HepG2 (cell line): Measurements from ENCODE around the gene SUPT6H. TPM values are rescaled to one million over a fixed set of nuclear protein-coding genes. Genes with fewer than 3 reads are reported as not detected.

Experiments
- ATAC-seq: fragments of 200-7000 bp; cut with Tn5 transposase; 3 replicates; pipeline ENCODE4 v1.9.1; 2020; ENCODE audit warnings: mild to moderate bottlenecking, moderate library complexity
- BruUV-seq: library from RNA; stranded (reverse); fragments of 400-500 nt; replicated peaks from 2 replicates; lab custom pipeline; 2021; lab: Mats Ljungman, UMichigan
- CTCF ChIA-PET: fragments of 300-600 bp; formaldehyde crosslinking; extraction: SDS; loops from one replicate; lab custom pipeline; 2021; ENCODE audit warnings: low total read pairs, inconsistent platforms, low intra/inter-chr PET ratio; lab: Yijun Ruan, JAX
- POLR2A ChIA-PET: fragments of 350-600 bp; sonication (Branson Sonifier 250); formaldehyde crosslinking; loops from one replicate; lab custom pipeline; 2020; ENCODE audit warnings: antibody characterized with exemption, inconsistent platforms; lab: Yijun Ruan, JAX
- DNase-seq: peaks from one replicate; pipeline ENCODE4 v3.0.0-alpha.2; 2015; ENCODE audit warnings: low spot score
- FAIRE-seq: peaks from 3 replicates; lab custom pipeline; 2011; peaks lifted over from hg19 to GRCh38; lab: Jason Lieb, UNC
- H2AFZ ChIP-seq: one replicate; pipeline ENCODE4 v1.6.1; 2011; ENCODE audit warnings: low read length, inconsistent platforms
- H3K27ac ChIP-seq: fragments of 300-600 bp; 3 replicates; pipeline ENCODE4 v1.8.0; 2011; ENCODE audit warnings: mixed run types, mild to moderate bottlenecking, mixed read lengths, low read length, inconsistent platforms; ENCODE audit not compliant: insufficient read depth; ENCODE audit errors: extremely low read length
- H3K27me3 ChIP-seq, 2 experiments: fragments of 200-600 bp in 1 of 2; 2 replicates in 1 of 2; 3 replicates in 1 of 2; pipeline versions ENCODE4 v1.6.0 to v1.8.0; 2011; ENCODE audit warnings: low read length in 2 of 2, mild to moderate bottlenecking in 2 of 2, moderate library complexity in 2 of 2, inconsistent platforms in 1 of 2; ENCODE audit not compliant: insufficient read depth in 2 of 2, control insufficient read depth in 1 of 2
- H3K36me3 ChIP-seq, 2 experiments: fragments of 200-600 bp in 1 of 2; replicated peaks in 1 of 2; 2 replicates in 1 of 2; 3 replicates in 1 of 2; pipeline versions ENCODE4 v1.5.1 to v1.8.0; 2011; ENCODE audit warnings: low read length in 2 of 2, inconsistent platforms in 1 of 2; ENCODE audit not compliant: insufficient read depth in 2 of 2, control insufficient read depth in 1 of 2
- H3K4me1 ChIP-seq: 2 replicates; pipeline ENCODE4 v1.5.1; 2012; ENCODE audit warnings: low read length, inconsistent platforms; ENCODE audit not compliant: insufficient read depth
- H3K4me2 ChIP-seq: 2 replicates; pipeline ENCODE4 v1.6.0; 2011; ENCODE audit warnings: low read depth, low read length, inconsistent platforms
- H3K4me3 ChIP-seq, 3 experiments: fragments of 200-600 bp in 1 of 3; sonication (generic), shearing (Covaris generic) in 1 of 3; replicated peaks in 1 of 3; 2 replicates each; pipeline ENCODE4 v1.5.1; 2011 to 2016; ENCODE audit warnings: low read length in 3 of 3, inconsistent platforms in 2 of 3, low read depth in 2 of 3, mild to moderate bottlenecking in 2 of 3, control low read depth in 1 of 3, mixed read lengths in 1 of 3; ENCODE audit not compliant: insufficient read depth in 1 of 3
- H3K79me2 ChIP-seq: one replicate; pipeline ENCODE4 v1.6.1; 2011; ENCODE audit warnings: low read length, inconsistent platforms; ENCODE audit not compliant: insufficient read depth
- H3K9ac ChIP-seq: 2 replicates; pipeline ENCODE4 v1.6.0; 2011; ENCODE audit warnings: mild to moderate bottlenecking, low read depth, low read length, inconsistent platforms; ENCODE audit not compliant: insufficient read depth
- H3K9me3 ChIP-seq: 2 replicates; pipeline ENCODE4 v1.5.1; 2012; ENCODE audit warnings: mild to moderate bottlenecking, low read length
- H4K20me1 ChIP-seq: 2 replicates; pipeline ENCODE4 v1.6.0; 2011; ENCODE audit warnings: inconsistent platforms, mild to moderate bottlenecking, low read length, moderate library complexity; ENCODE audit not compliant: insufficient read depth
- GZF1 ChIP-seq: sonication (generic); formaldehyde crosslinking; IDR thresholded peaks from 2 replicates; pipeline ENCODE4 v1.5.1; 2020; ENCODE audit warnings: mild to moderate bottlenecking, missing genetic modification reagents
- JUND ChIP-seq: sonication (generic); formaldehyde crosslinking; IDR thresholded peaks from 2 replicates; pipeline ENCODE4 v1.8.0; 2022; ENCODE audit warnings: mild to moderate bottlenecking, missing genetic modification reagents
- KAT2B ChIP-seq: fragments of 150-350 bp; IDR thresholded peaks from 2 replicates; pipeline ENCODE4 v1.6.1; 2014; ENCODE audit warnings: low read depth, low read length, borderline replicate concordance
- KLF15 ChIP-seq: sonication (generic); formaldehyde crosslinking; IDR thresholded peaks from 2 replicates; pipeline ENCODE4 v1.8.1; 2023; ENCODE audit warnings: borderline replicate concordance, mild to moderate bottlenecking, inconsistent platforms, missing genetic modification reagents, mixed read lengths
- MAFK ChIP-seq, 2 experiments: IDR thresholded peaks in 1 of 2; conservative IDR thresholded peaks in 1 of 2; 2 replicates each; pipeline ENCODE4 v1.6.1; 2011; ENCODE audit warnings: improper control_type of control experiment in 2 of 2, low read length in 2 of 2
- PAX8 ChIP-seq: sonication (generic); formaldehyde crosslinking; IDR thresholded peaks from 2 replicates; pipeline ENCODE4 v1.8.0; 2022; ENCODE audit warnings: mild to moderate bottlenecking, missing genetic modification reagents, borderline replicate concordance
- TAF1 ChIP-seq: sonication (generic); formaldehyde crosslinking; IDR thresholded peaks from 2 replicates; pipeline ENCODE4 v1.4.0; 2020; ENCODE audit warnings: missing genetic modification reagents
- THYN1 ChIP-seq: sonication (generic); formaldehyde crosslinking; IDR thresholded peaks from 2 replicates; pipeline ENCODE4 v1.8.1; 2023; ENCODE audit warnings: low read depth, mild to moderate bottlenecking, moderate library complexity, missing genetic modification reagents, borderline replicate concordance
- XRCC5 ChIP-seq: fragments of 200-400 bp; formaldehyde crosslinking; optimal IDR thresholded peaks from 2 replicates; pipeline ENCODE3; 2017; ENCODE audit warnings: mild to moderate bottlenecking, low read length
- ZC3H13 ChIP-seq: sonication (generic); formaldehyde crosslinking; IDR thresholded peaks from 2 replicates; pipeline ENCODE4 v1.8.1; 2023; ENCODE audit warnings: mild to moderate bottlenecking, missing genetic modification reagents, moderate library complexity
- ZNF333 ChIP-seq: sonication (generic); formaldehyde crosslinking; IDR thresholded peaks from 2 replicates; pipeline ENCODE4 v1.4.0; 2020; ENCODE audit warnings: mild to moderate bottlenecking, missing genetic modification reagents, borderline replicate concordance
- WGBS: methylation state at CpG from one replicate; pipeline ENCODE4 v1.1.6; 2017; ENCODE audit warnings: low lambda C conversion rate; 5-methylcytosine and 5-hydroxymethylcytosine counted together
- in situ Hi-C: cut with HindIII; loops from 2 replicates; pipeline ENCODE4 v1.10.0; 2017; ENCODE audit warnings: low pct_unique_long_range_greater_than_20kb; ENCODE audit not compliant: extremely low pct_ligation_motif_present
- intact Hi-C: fragments of 100-400 bp; cut with micrococcal nuclease; formaldehyde crosslinking; loops from one replicate; pipeline ENCODE4 v1.10.0; 2022; ENCODE audit not compliant: unreplicated experiment
- polyA plus RNA-seq, 8 experiments: library from polyadenylated mRNA; depleted of rRNA in 3 of 8; stranded (reverse) in 7 of 8; unstranded in 1 of 8; fragments of >200 nt; fragmentation: Illumina TruSeq in 4 of 8; extraction: Trizol in 4 of 8; gene quantifications; 2 replicates each; pipeline versions ENCODE4 v1.2.1 to v1.2.3, GENCODE V29; 2011 to 2016; ENCODE audit warnings: low read depth in 4 of 8, missing spikeins in 1 of 8, mixed read lengths in 1 of 8; ENCODE audit not compliant: insufficient read depth in 1 of 8
- total RNA-seq, 5 experiments: library from RNA; depleted of rRNA; stranded (reverse); fragments of >200 nt; fragmentation: Illumina TruSeq; extraction: Trizol; gene quantifications; 2 replicates each; pipeline ENCODE4 v1.2.3, GENCODE V29; 2016; ENCODE audit warnings: low read depth in 1 of 5
- TF ChIP-seq, protein P1 (sequence below): sonication (generic); formaldehyde crosslinking; IDR thresholded peaks from 2 replicates; pipeline ENCODE4 v1.4.0; 2020; ENCODE audit warnings: missing genetic modification reagents, borderline replicate concordance
- TF ChIP-seq, protein P2 (sequence below): sonication (generic); formaldehyde crosslinking; conservative IDR thresholded peaks from 2 replicates; pipeline ENCODE4 v1.8.0; 2022; ENCODE audit warnings: low read depth, missing genetic modification reagents
- TF ChIP-seq, protein P3 (sequence below): sonication (generic); formaldehyde crosslinking; IDR thresholded peaks from 2 replicates; pipeline ENCODE4 v1.5.0; 2020; ENCODE audit warnings: mild to moderate bottlenecking, missing genetic modification reagents
- TF ChIP-seq, protein P4 (sequence below): IDR thresholded peaks from 2 replicates; pipeline ENCODE4 v1.6.1; 2016; ENCODE audit warnings: missing biosample characterization, missing genetic modification reagents, low read depth

SUPT6H gene
- total and polyA plus RNA-seq, 2 of the 13 experiments (the other 11 are each of a cell fraction or from before 2014, with no cell fraction given), result 32.7 to 39.9 TPM

DNA sequence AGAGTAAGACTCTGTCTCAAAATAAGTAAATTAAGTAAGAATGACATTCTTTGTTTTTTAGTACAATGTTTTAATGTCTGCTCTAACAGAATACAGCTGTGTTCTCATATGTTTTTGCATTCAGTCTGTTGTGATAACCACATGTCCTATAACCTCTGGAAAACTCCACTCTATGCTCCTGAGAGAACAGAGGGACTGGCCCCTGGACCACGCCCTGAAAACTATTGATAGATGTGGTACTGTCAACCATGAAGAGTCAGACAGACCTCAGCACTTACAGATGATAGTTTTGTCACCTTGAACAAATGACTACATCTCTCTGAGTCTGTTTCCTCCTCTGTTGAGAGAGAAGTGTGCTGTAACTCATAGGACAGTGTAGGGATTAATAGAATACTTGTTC, 7.9 kb downstream of the SUPT6H start (continued):
- TF ChIP-seq, protein P1, sequence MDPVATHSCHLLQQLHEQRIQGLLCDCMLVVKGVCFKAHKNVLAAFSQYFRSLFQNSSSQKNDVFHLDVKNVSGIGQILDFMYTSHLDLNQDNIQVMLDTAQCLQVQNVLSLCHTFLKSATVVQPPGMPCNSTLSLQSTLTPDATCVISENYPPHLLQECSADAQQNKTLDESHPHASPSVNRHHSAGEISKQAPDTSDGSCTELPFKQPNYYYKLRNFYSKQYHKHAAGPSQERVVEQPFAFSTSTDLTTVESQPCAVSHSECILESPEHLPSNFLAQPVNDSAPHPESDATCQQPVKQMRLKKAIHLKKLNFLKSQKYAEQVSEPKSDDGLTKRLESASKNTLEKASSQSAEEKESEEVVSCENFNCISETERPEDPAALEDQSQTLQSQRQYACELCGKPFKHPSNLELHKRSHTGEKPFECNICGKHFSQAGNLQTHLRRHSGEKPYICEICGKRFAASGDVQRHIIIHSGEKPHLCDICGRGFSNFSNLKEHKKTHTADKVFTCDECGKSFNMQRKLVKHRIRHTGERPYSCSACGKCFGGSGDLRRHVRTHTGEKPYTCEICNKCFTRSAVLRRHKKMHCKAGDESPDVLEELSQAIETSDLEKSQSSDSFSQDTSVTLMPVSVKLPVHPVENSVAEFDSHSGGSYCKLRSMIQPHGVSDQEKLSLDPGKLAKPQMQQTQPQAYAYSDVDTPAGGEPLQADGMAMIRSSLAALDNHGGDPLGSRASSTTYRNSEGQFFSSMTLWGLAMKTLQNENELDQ, result no peak

DNA sequence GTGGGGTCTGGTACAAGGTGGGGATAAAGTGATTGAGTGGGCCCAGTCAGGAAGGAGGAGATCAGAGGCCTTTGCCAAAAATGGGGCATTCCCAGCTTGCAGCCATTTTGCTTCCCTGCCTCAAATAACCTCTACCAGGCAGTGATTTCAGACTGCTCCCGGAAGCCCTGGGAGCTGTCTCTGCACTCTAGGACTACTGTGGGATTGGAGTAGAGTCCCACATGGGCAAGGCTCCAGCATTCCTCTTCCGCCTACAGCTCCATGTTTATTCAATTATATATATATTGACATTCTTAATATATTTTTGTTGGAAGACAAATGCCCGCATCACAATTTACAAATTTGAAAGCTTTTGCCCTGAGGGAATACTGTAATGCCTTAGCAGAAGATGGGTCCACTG, 13.5 kb downstream of the SUPT6H start:
- DNase-seq, result no peak
- in situ Hi-C loops, result no loop called here
- Histone ChIP-seq H3K27me3 (no peaks in the 10 kb centered on the region), H2AFZ (no peak overlapping the region), H3K79me2 (peaks cover 2% of the 10 kb centered on the region), H3K9ac (no peak overlapping the region), H3K4me1 (no peaks in the 10 kb centered on the region), H3K9me3 (no peaks in the 10 kb centered on the region), H3K27ac (no peak overlapping the region), H3K4me2 (no peak overlapping the region), H4K20me1 (no peaks in the 10 kb centered on the region), H3K36me3 (peaks cover 48 to 85% of the 10 kb centered on the region in 2 experiments), H3K4me3 (no peak overlapping the region)
- ChIA-PET POLR2A (interaction anchor here (1.2 to 1.4 kb wide), 2 partner anchors 23 to 31 kb away, joined by 3 to 5 read pairs; partner anchors contain the start of gene BLTP2), CTCF (interaction anchor here (1.8 kb wide), 1 partner anchor 29 kb away, joined by 20 read pairs; no protein-coding TSS in a partner anchor)
- no peak for ATAC-seq
- FAIRE-seq, result no peak
- BruUV-seq, result no TSS peak
- WGBS, result 98% methylated on average over 3 of the region's 3 CpGs
- intact Hi-C loops, result no loop called here
- TF ChIP-seq KAT2B, result no peak
- no peak for TF ChIP-seq JUND
- no peak for TF ChIP-seq PAX8 (CRISPR knock-in tag)
- TF ChIP-seq, protein P2, sequence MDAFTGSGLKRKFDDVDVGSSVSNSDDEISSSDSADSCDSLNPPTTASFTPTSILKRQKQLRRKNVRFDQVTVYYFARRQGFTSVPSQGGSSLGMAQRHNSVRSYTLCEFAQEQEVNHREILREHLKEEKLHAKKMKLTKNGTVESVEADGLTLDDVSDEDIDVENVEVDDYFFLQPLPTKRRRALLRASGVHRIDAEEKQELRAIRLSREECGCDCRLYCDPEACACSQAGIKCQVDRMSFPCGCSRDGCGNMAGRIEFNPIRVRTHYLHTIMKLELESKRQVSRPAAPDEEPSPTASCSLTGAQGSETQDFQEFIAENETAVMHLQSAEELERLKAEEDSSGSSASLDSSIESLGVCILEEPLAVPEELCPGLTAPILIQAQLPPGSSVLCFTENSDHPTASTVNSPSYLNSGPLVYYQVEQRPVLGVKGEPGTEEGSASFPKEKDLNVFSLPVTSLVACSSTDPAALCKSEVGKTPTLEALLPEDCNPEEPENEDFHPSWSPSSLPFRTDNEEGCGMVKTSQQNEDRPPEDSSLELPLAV, result no peak
- TF ChIP-seq, protein P3, sequence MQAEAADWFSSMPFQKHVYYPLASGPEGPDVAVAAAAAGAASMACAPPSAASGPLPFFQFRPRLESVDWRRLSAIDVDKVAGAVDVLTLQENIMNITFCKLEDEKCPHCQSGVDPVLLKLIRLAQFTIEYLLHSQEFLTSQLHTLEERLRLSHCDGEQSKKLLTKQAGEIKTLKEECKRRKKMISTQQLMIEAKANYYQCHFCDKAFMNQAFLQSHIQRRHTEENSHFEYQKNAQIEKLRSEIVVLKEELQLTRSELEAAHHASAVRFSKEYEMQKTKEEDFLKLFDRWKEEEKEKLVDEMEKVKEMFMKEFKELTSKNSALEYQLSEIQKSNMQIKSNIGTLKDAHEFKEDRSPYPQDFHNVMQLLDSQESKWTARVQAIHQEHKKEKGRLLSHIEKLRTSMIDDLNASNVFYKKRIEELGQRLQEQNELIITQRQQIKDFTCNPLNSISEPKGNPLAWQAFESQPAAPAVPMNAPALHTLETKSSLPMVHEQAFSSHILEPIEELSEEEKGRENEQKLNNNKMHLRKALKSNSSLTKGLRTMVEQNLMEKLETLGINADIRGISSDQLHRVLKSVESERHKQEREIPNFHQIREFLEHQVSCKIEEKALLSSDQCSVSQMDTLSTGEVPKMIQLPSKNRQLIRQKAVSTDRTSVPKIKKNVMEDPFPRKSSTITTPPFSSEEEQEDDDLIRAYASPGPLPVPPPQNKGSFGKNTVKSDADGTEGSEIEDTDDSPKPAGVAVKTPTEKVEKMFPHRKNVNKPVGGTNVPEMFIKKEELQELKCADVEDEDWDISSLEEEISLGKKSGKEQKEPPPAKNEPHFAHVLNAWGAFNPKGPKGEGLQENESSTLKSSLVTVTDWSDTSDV (CRISPR knock-in tag), result no peak
- no peak for TF ChIP-seq THYN1 (CRISPR knock-in tag)
- no peak for TF ChIP-seq TAF1 (CRISPR knock-in tag)
- TF ChIP-seq MAFK (conservative IDR thresholded peaks at IDR 0.05 in 1 of 2, IDR thresholded peaks at IDR 0.05 in 1 of 2; ENCODE audit: low read length in 2 of 2), result no peak
- TF ChIP-seq XRCC5, result no peak
- TF ChIP-seq GZF1 (CRISPR knock-in tag), result no peak
- no peak for TF ChIP-seq ZC3H13 (CRISPR knock-in tag)
- TF ChIP-seq ZNF333 (CRISPR knock-in tag), result no peak
- TF ChIP-seq KLF15 (CRISPR knock-in tag), result no peak
- TF ChIP-seq, protein P4, sequence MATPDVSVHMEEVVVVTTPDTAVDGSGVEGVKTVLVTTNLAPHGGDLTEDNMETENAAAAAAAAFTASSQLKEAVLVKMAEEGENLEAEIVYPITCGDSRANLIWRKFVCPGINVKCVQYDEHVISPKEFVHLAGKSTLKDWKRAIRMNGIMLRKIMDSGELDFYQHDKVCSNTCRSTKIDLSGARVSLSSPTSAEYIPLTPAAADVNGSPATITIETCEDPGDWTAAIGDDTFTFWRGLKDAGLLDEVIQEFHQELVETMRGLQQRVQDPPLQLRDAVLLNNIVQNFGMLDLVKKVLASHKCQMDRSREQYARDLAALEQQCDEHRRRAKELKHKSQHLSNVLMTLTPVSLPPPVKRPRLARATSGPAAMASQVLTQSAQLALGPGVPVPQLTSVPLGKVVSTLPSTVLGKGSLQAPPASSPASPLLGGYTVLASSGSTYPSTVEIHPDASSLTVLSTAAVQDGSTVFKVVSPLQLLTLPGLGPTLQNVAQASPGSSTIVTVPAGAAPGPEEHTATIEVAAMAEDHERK (CRISPR knock-in tag), result no peak
